HEK293 (cell line): ENCODE measurements around the gene RAB11FIP3.

ENCODE experiments used
- CTCF ChIA-PET: fragments of 350-600 bp; formaldehyde crosslinking; extraction: SDS; loops from one replicate; lab custom pipeline; 2021; ENCODE audit warnings: antibody characterized with exemption; lab: Yijun Ruan, JAX
- POLR2A ChIA-PET: fragments of 300-600 bp; formaldehyde crosslinking; extraction: SDS; loops from one replicate; lab custom pipeline; 2020; ENCODE audit warnings: antibody characterized with exemption, inconsistent platforms; lab: Yijun Ruan, JAX
- H3K27ac ChIP-seq: fragments of 200-500 bp; sonication (Bioruptor generic); 2 replicates; pipeline ENCODE4 v1.5.1; 2014; ENCODE audit warnings: low read depth, low read length, control low read depth, inconsistent platforms; ENCODE audit errors: extremely low read depth
- H3K36me3 ChIP-seq, 2 experiments: fragments of 200-500 bp in 1 of 2; sonication (Bioruptor generic) in 1 of 2; 1 replicate in 1 of 2; 2 replicates in 1 of 2; pipeline ENCODE4 v1.5.1; 2014 to 2017; ENCODE audit warnings: inconsistent platforms in 2 of 2, low read length in 2 of 2; ENCODE audit not compliant: control insufficient read depth in 2 of 2, insufficient read depth in 1 of 2
- H3K4me1 ChIP-seq: fragments of 200-500 bp; sonication (Bioruptor generic); 2 replicates; pipeline ENCODE4 v1.5.1; 2014; ENCODE audit warnings: mild to moderate bottlenecking, low read length, inconsistent platforms; ENCODE audit not compliant: control insufficient read depth, insufficient read depth
- H3K4me3 ChIP-seq: 2 replicates; pipeline ENCODE4 v1.5.1; 2011; ENCODE audit warnings: low read depth, mild to moderate bottlenecking, control low read depth, low read length, moderate library complexity
- H3K9me3 ChIP-seq: fragments of 200-500 bp; sonication (Bioruptor generic); 2 replicates; pipeline ENCODE4 v1.5.1; 2014; ENCODE audit warnings: low read depth, low read length, inconsistent platforms; ENCODE audit not compliant: control insufficient read depth, insufficient read depth
- ATF2 ChIP-seq: fragments of 450-650 bp; formaldehyde crosslinking; IDR thresholded peaks from 2 replicates; pipeline ENCODE4 v1.5.1; 2016; ENCODE audit warnings: missing biosample characterization, missing genetic modification characterization, low read depth
- BCL11B ChIP-seq: fragments of 450-650 bp; formaldehyde crosslinking; IDR thresholded peaks from 2 replicates; pipeline ENCODE4 v1.5.1; 2016; ENCODE audit warnings: low read depth, missing biosample characterization, missing genetic modification characterization
- ELK4 ChIP-seq: IDR thresholded peaks from 2 replicates; pipeline ENCODE4 v1.6.1; 2011; ENCODE audit warnings: mild to moderate bottlenecking, low read depth, low read length, borderline replicate concordance
- KLF16 ChIP-seq: fragments of 450-650 bp; formaldehyde crosslinking; IDR thresholded peaks from 2 replicates; pipeline ENCODE4 v1.5.1; 2017; ENCODE audit warnings: missing biosample characterization, missing genetic modification characterization
- KLF17 ChIP-seq: fragments of 450-650 bp; formaldehyde crosslinking; IDR thresholded peaks from 2 replicates; pipeline ENCODE4 v1.5.1; 2016; ENCODE audit warnings: missing biosample characterization, missing genetic modification characterization
- PATZ1 ChIP-seq: fragments of 450-650 bp; formaldehyde crosslinking; IDR thresholded peaks from 2 replicates; pipeline ENCODE4 v1.5.1; 2016; ENCODE audit warnings: missing biosample characterization, missing genetic modification characterization
- PBX3 ChIP-seq: sonication (generic); formaldehyde crosslinking; IDR thresholded peaks from 2 replicates; pipeline ENCODE4 v1.8.1; 2022; ENCODE audit warnings: mild to moderate bottlenecking, moderate library complexity, missing genetic modification reagents
- ZBTB10 ChIP-seq: fragments of 450-650 bp; formaldehyde crosslinking; IDR thresholded peaks from 2 replicates; pipeline ENCODE4 v1.5.1; 2016; ENCODE audit warnings: missing biosample characterization, missing genetic modification characterization
- ZFP37 ChIP-seq: fragments of 450-650 bp; formaldehyde crosslinking; IDR thresholded peaks from 2 replicates; pipeline ENCODE4 v1.5.1; 2016; ENCODE audit warnings: missing biosample characterization, missing genetic modification characterization
- ZIC2 ChIP-seq: fragments of 450-650 bp; formaldehyde crosslinking; IDR thresholded peaks from 2 replicates; pipeline ENCODE4 v1.5.1; 2016; ENCODE audit warnings: missing biosample characterization, missing genetic modification characterization
- ZNF10 ChIP-seq: fragments of 450-650 bp; formaldehyde crosslinking; IDR thresholded peaks from 2 replicates; pipeline ENCODE4 v1.5.1; 2017; ENCODE audit warnings: missing biosample characterization, missing genetic modification characterization
- ZNF157 ChIP-seq: fragments of 450-650 bp; formaldehyde crosslinking; IDR thresholded peaks from 2 replicates; pipeline ENCODE4 v1.5.1; 2016; ENCODE audit warnings: missing biosample characterization, missing genetic modification characterization
- ZNF175 ChIP-seq: fragments of 450-650 bp; formaldehyde crosslinking; IDR thresholded peaks from 2 replicates; pipeline ENCODE4 v1.5.1; 2016; ENCODE audit warnings: missing biosample characterization, missing genetic modification characterization
- ZNF2 ChIP-seq: fragments of 450-650 bp; formaldehyde crosslinking; IDR thresholded peaks from 2 replicates; pipeline ENCODE4 v1.5.1; 2016; ENCODE audit warnings: missing biosample characterization, missing genetic modification characterization
- ZNF214 ChIP-seq: fragments of 450-650 bp; formaldehyde crosslinking; IDR thresholded peaks from 2 replicates; pipeline ENCODE4 v1.5.1; 2017; ENCODE audit warnings: missing biosample characterization, mild to moderate bottlenecking, missing genetic modification characterization, borderline replicate concordance
- ZNF26 ChIP-seq: fragments of 450-650 bp; formaldehyde crosslinking; IDR thresholded peaks from 2 replicates; pipeline ENCODE4 v1.5.1; 2016; ENCODE audit warnings: missing biosample characterization, missing genetic modification characterization
- ZNF341 ChIP-seq: fragments of 450-650 bp; formaldehyde crosslinking; IDR thresholded peaks from 2 replicates; pipeline ENCODE4; 2016; ENCODE audit warnings: low read depth, missing biosample characterization, missing genetic modification characterization
- ZNF394 ChIP-seq: fragments of 450-650 bp; formaldehyde crosslinking; IDR thresholded peaks from 2 replicates; pipeline ENCODE4 v1.5.1; 2016; ENCODE audit warnings: missing biosample characterization, missing genetic modification characterization, mild to moderate bottlenecking, moderate library complexity, borderline replicate concordance
- ZNF423 ChIP-seq: fragments of 450-650 bp; formaldehyde crosslinking; IDR thresholded peaks from 2 replicates; pipeline ENCODE4 v1.5.1; 2016; ENCODE audit warnings: missing biosample characterization, missing genetic modification characterization
- ZNF529 ChIP-seq: fragments of 450-650 bp; formaldehyde crosslinking; IDR thresholded peaks from 2 replicates; pipeline ENCODE4 v1.5.1; 2017; ENCODE audit warnings: missing genetic modification characterization, missing biosample characterization; ENCODE audit not compliant: insufficient replicate concordance
- ZNF571 ChIP-seq: fragments of 450-650 bp; formaldehyde crosslinking; IDR thresholded peaks from 2 replicates; pipeline ENCODE4 v1.5.0; 2017; ENCODE audit warnings: missing biosample characterization, missing genetic modification characterization
- ZNF701 ChIP-seq: fragments of 450-650 bp; formaldehyde crosslinking; IDR thresholded peaks from 2 replicates; pipeline ENCODE4 v1.5.1; 2016; ENCODE audit warnings: missing biosample characterization, missing genetic modification characterization
- ZSCAN18 ChIP-seq: fragments of 450-650 bp; formaldehyde crosslinking; IDR thresholded peaks from 2 replicates; pipeline ENCODE4 v1.5.1; 2016; ENCODE audit warnings: missing biosample characterization, missing genetic modification characterization

Gene RAB11FIP3

GRCh38 chr16:407253-407652 is 18.2 kb upstream of the RAB11FIP3 start (continued):
- no peak for TF ChIP-seq BCL11B
- no peak for TF ChIP-seq ZNF394 (tag by site-specific recombination)
- TF ChIP-seq PBX3 (CRISPR knock-in tag): no peak
- TF ChIP-seq PATZ1 (tag by site-specific recombination): no peak
- no peak for TF ChIP-seq ZBTB10 (tag by site-specific recombination)
- no peak for TF ChIP-seq ZNF175 (tag by site-specific recombination)

- CTCF ChIA-PET: interaction anchor here (1.0 kb wide), 1 partner anchor 19 kb away, joined by 3 read pairs; no protein-coding TSS in a partner anchor
- no peaks in the 10 kb centered on the region for H3K9me3 ChIP-seq
- H3K36me3 ChIP-seq: peaks cover 0 to 15% of the 10 kb centered on the region in 2 experiments; a peak in 2 of 3 replicates
- no peak for TF ChIP-seq ZIC2
- TF ChIP-seq ZNF10 (tag by site-specific recombination): no peak
- no peak for TF ChIP-seq ATF2
- TF ChIP-seq ZNF701 (tag by site-specific recombination): no peak
- no peak for TF ChIP-seq ZNF157 (tag by site-specific recombination)
- no peak for TF ChIP-seq ZNF214 (tag by site-specific recombination)
- TF ChIP-seq KLF16 (tag by site-specific recombination): no peak
- no peak for TF ChIP-seq ELK4
- TF ChIP-seq ZSCAN18 (tag by site-specific recombination): no peak
- no peak for TF ChIP-seq ZNF341 (tag by site-specific recombination)
- no peak for TF ChIP-seq ZFP37 (tag by site-specific recombination)
- no peak for TF ChIP-seq ZNF423
- TF ChIP-seq KLF17: no peak
- no peak for TF ChIP-seq ZNF571 (tag by site-specific recombination)
- no peak for TF ChIP-seq ZNF175 (tag by site-specific recombination)
- TF ChIP-seq ZNF2 (tag by site-specific recombination): no peak
- no peak for TF ChIP-seq ZNF26 (tag by site-specific recombination)
- no peak for TF ChIP-seq ZNF529
- TF ChIP-seq, all 188 proteins: peak for 0
- no peak overlapping the region for H3K4me3 ChIP-seq
- no peaks in the 10 kb centered on the region for H3K4me1 ChIP-seq
- no peak overlapping the region for H3K27ac ChIP-seq
- POLR2A ChIA-PET: no interaction called here
Measured at GRCh38 chr16:410516-411178, 14.8 kb upstream of the RAB11FIP3 start.
